GM23338 (cell line): ENCODE data around the gene SH3D19. TPM values are rescaled to one million over a fixed set of nuclear protein-coding genes. Genes with fewer than 3 reads are reported as not detected.

Source experiments
- ATAC-seq: fragments of 200-7000 bp; cut with Tn5 transposase; 3 replicates; pipeline ENCODE4 v1.9.1; 2020
- DNase-seq: peaks from one replicate; pipeline ENCODE4 v3.0.0-alpha.2; 2015; ENCODE audit warnings: low spot score
- H2AFZ ChIP-seq: fragments of 200-600 bp; sonication (generic); 2 replicates; pipeline ENCODE4 v1.8.0; 2016; ENCODE audit warnings: antibody characterized with exemption, mild to moderate bottlenecking, moderate library complexity
- H3F3A ChIP-seq: fragments of 200-600 bp; sonication (generic); replicated peaks from 2 replicates; pipeline ENCODE4 v1.8.0; 2017; ENCODE audit warnings: antibody characterized with exemption, mixed run types, low read depth
- H3K27ac ChIP-seq: fragments of 200-600 bp; sonication (generic); 2 replicates; pipeline ENCODE4 v1.6.1; 2016; ENCODE audit warnings: low read depth
- H3K27me3 ChIP-seq: fragments of 200-600 bp; sonication (generic); 2 replicates; pipeline ENCODE4 v1.8.0; 2016; ENCODE audit warnings: mild to moderate bottlenecking, mixed run types, moderate library complexity; ENCODE audit not compliant: insufficient read depth
- H3K36me3 ChIP-seq: fragments of 200-600 bp; sonication (generic); 2 replicates; pipeline ENCODE4 v1.8.0; 2016; ENCODE audit warnings: mild to moderate bottlenecking; ENCODE audit not compliant: insufficient read depth
- H3K4me1 ChIP-seq: fragments of 200-600 bp; sonication (generic); 2 replicates; pipeline ENCODE4 v1.8.0; 2016; ENCODE audit warnings: mild to moderate bottlenecking, moderate library complexity; ENCODE audit not compliant: insufficient read depth
- H3K4me2 ChIP-seq: fragments of 200-600 bp; sonication (generic); 2 replicates; pipeline ENCODE4 v1.7.1; 2017; ENCODE audit warnings: mixed run types
- H3K4me3 ChIP-seq: fragments of 200-600 bp; sonication (generic); 2 replicates; pipeline ENCODE4 v1.6.1; 2016; ENCODE audit warnings: mixed run types
- H3K79me2 ChIP-seq: fragments of 200-600 bp; sonication (generic); replicated peaks from 2 replicates; pipeline ENCODE4 v1.8.0; 2017; ENCODE audit warnings: mild to moderate bottlenecking; ENCODE audit not compliant: insufficient read depth
- H3K9me2 ChIP-seq: fragments of 200-600 bp; sonication (generic); 2 replicates; pipeline ENCODE4 v1.8.0; 2017; ENCODE audit not compliant: insufficient read depth
- H4K20me1 ChIP-seq: fragments of 200-600 bp; sonication (generic); replicated peaks from 2 replicates; pipeline ENCODE4 v1.8.0; 2017; ENCODE audit warnings: mild to moderate bottlenecking; ENCODE audit not compliant: insufficient read depth
- H3K27ac Mint-ChIP-seq: 2 replicates; pipeline ENCODE4 v1.8.0; 2020; ENCODE audit warnings: inconsistent platforms, mild to moderate bottlenecking, moderate library complexity, mixed read lengths
- H3K27me3 Mint-ChIP-seq: 3 replicates; pipeline ENCODE4 v1.8.0; 2022; ENCODE audit warnings: low read depth, mild to moderate bottlenecking, moderate library complexity, mixed read lengths, inconsistent platforms; ENCODE audit not compliant: insufficient read depth, poor library complexity
- H3K36me3 Mint-ChIP-seq: 3 replicates; pipeline ENCODE4 v1.8.0; 2021; ENCODE audit warnings: low read depth, mild to moderate bottlenecking, inconsistent platforms, moderate library complexity, mixed read lengths
- H3K4me1 Mint-ChIP-seq: 3 replicates; pipeline ENCODE4 v1.8.0; 2020; ENCODE audit warnings: mild to moderate bottlenecking, inconsistent platforms, mixed read lengths
- H3K4me3 Mint-ChIP-seq: 3 replicates; pipeline ENCODE4 v1.8.0; 2021; ENCODE audit warnings: moderate library complexity, mild to moderate bottlenecking, inconsistent platforms, mixed read lengths
- H3K9me3 Mint-ChIP-seq: 3 replicates; pipeline ENCODE4 v1.8.0; 2020; ENCODE audit warnings: moderate library complexity, mild to moderate bottlenecking, inconsistent platforms, mixed read lengths
- CREB1 ChIP-seq: fragments of 250-450 bp; sonication (Bioruptor Pico); IDR thresholded peaks from 2 replicates; pipeline ENCODE4 v1.5.0; 2020; ENCODE audit warnings: low read depth, mild to moderate bottlenecking, moderate library complexity
- CTCF ChIP-seq, 2 experiments: fragments of 200-600 bp in 1 of 2; sonication (generic) in 1 of 2; conservative IDR thresholded peaks; 2 replicates each; pipeline versions ENCODE4 v1.5.1 to v1.6.1; 2016 to 2017; ENCODE audit warnings: antibody characterized with exemption in 2 of 2, low read depth in 2 of 2, mild to moderate bottlenecking in 2 of 2, moderate library complexity in 1 of 2
- EZH2 ChIP-seq: fragments of 200-600 bp; sonication (generic); IDR thresholded peaks from one replicate; pipeline ENCODE4 v1.8.0; 2017; ENCODE audit warnings: antibody characterized with exemption, mild to moderate bottlenecking, low read depth; ENCODE audit not compliant: unreplicated experiment
- JUNB ChIP-seq: IDR thresholded peaks from one replicate; pipeline ENCODE4 v1.6.1; 2016; ENCODE audit warnings: antibody characterized with exemption; ENCODE audit not compliant: unreplicated experiment
- NANOG ChIP-seq: IDR thresholded peaks from 2 replicates; pipeline ENCODE4 v1.6.1; 2016; ENCODE audit warnings: antibody characterized with exemption, borderline replicate concordance
- POLR2AphosphoS5 ChIP-seq: IDR thresholded peaks from 2 replicates; pipeline ENCODE4 v1.6.1; 2016; ENCODE audit warnings: antibody characterized with exemption, low read depth
- REST ChIP-seq: IDR thresholded peaks from one replicate; pipeline ENCODE4 v1.6.1; 2018; ENCODE audit warnings: antibody characterized with exemption; ENCODE audit not compliant: unreplicated experiment
- ZNF114 ChIP-seq: fragments of 250-450 bp; sonication (Bioruptor Pico); IDR thresholded peaks from 2 replicates; pipeline ENCODE4 v1.5.0; 2020; ENCODE audit warnings: mild to moderate bottlenecking, moderate library complexity
- ZNF462 ChIP-seq: fragments of 250-450 bp; sonication (Bioruptor Pico); IDR thresholded peaks from 2 replicates; pipeline ENCODE4 v1.5.0; 2020; ENCODE audit warnings: mild to moderate bottlenecking, moderate library complexity
- polyA plus RNA-seq: library from polyadenylated mRNA; unstranded; fragments of >200 nt; fragmentation: Nextera tagmentation; extraction: Ambion mirVana; gene quantifications from 2 replicates; pipeline ENCODE4 v1.2.1, GENCODE V29; 2016
- total RNA-seq: library from RNA; depleted of rRNA; stranded (reverse); fragments of >200 nt; shearing (Covaris generic); gene quantifications from 2 replicates; pipeline ENCODE4 v1.2.3, GENCODE V29; 2014

Gene SH3D19
- total and polyA plus RNA-seq, 2 experiments from 2014 or later: 25.3 to 57.4 TPM

- Mint-ChIP-seq H3K27me3 (peaks cover 8% of the 10 kb centered on the region), H3K4me3 (no peak overlapping the region), H3K27ac (peak overlapping the region; percentile 76; the same call in 1 of the 2 replicates), H3K9me3 (no peaks in the 10 kb centered on the region), H3K36me3 (peaks cover 44% of the 10 kb centered on the region), H3K4me1 (no peaks in the 10 kb centered on the region)
- Histone ChIP-seq H4K20me1 (peaks cover 4% of the 10 kb centered on the region), H3K4me3 (no peak overlapping the region), H3K36me3 (peaks cover 4% of the 10 kb centered on the region), H3K9me2 (peaks cover 4% of the 10 kb centered on the region; the same call in 1 of the 2 replicates), H3K4me2 (no peak overlapping the region), H3F3A (peaks cover 9% of the 10 kb centered on the region; the same call in 1 of the 2 replicates), H3K4me1 (no peaks in the 10 kb centered on the region), H3K27ac (no peak overlapping the region; the same call in 1 of the 2 replicates), H3K27me3 (no peaks in the 10 kb centered on the region), H2AFZ (no peak overlapping the region), H3K79me2 (no peaks in the 10 kb centered on the region)
- ATAC-seq: peak; percentile 74
- DNase-seq: peak; percentile 88
- TF ChIP-seq CREB1 (CRISPR knock-in tag) (no peak), CTCF (conservative IDR thresholded peaks at IDR 0.05; ENCODE audit: low read depth in 2 of 2) (peak; percentile 81 to 87), EZH2 (no peak)
Measured at GRCh38 chr4:151117371-151117962, 207.9 kb downstream of the SH3D19 start.

GRCh38 chr4:151114986-151115385 lies 210.4 kb downstream of the SH3D19 start:
- Mint-ChIP-seq H3K36me3 (peaks cover 26% of the 10 kb centered on the region), H3K27ac (no peak overlapping the region), H3K9me3 (no peaks in the 10 kb centered on the region), H3K4me1 (no peaks in the 10 kb centered on the region), H3K27me3 (peaks cover 8% of the 10 kb centered on the region), H3K4me3 (no peak overlapping the region)
- Histone ChIP-seq H3K4me3 (no peak overlapping the region), H3K79me2 (no peaks in the 10 kb centered on the region), H3K27me3 (no peaks in the 10 kb centered on the region), H3K9me2 (peaks cover 4% of the 10 kb centered on the region; the same call in 1 of the 2 replicates), H3F3A (peaks cover 17% of the 10 kb centered on the region; the same call in 1 of the 2 replicates), H3K36me3 (no peaks in the 10 kb centered on the region; the same call in none of the 2 replicates), H4K20me1 (peaks cover 4% of the 10 kb centered on the region), H3K4me2 (no peak overlapping the region), H2AFZ (no peak overlapping the region), H3K27ac (no peak overlapping the region), H3K4me1 (no peaks in the 10 kb centered on the region)
- ATAC-seq: no peak
- DNase-seq: no peak
- TF ChIP-seq REST (no peak), POLR2AphosphoS5 (no peak), ZNF114 (CRISPR knock-in tag) (no peak), NANOG (no peak), JUNB (no peak), EZH2 (no peak), ZNF462 (no peak)
